ENCODE data around the gene CNKSR1.

DNA sequence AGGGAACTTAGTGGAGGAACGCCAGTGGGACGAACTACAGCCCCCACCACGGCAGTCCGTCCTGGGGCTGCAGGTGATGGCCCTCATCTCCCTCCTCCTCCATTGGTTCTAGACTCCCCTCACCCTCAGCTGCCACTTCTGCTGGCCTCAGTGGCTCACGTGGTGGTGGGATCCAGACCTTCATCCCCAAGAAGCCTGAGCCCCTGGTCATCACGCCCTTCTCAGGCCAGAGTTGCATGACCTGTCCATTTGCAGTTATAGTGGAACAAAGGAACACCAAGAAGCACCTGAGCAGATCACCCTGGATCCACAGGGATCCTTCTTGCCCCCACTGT is 31.4 kb upstream of the CNKSR1 start:
- TF ChIP-seq POLR2A (IDR thresholded peaks at IDR 0.05) (no peak), POLR2AphosphoS5 (IDR thresholded peaks at IDR 0.05) (no peak)
- TF ChIP-seq, protein P1, sequence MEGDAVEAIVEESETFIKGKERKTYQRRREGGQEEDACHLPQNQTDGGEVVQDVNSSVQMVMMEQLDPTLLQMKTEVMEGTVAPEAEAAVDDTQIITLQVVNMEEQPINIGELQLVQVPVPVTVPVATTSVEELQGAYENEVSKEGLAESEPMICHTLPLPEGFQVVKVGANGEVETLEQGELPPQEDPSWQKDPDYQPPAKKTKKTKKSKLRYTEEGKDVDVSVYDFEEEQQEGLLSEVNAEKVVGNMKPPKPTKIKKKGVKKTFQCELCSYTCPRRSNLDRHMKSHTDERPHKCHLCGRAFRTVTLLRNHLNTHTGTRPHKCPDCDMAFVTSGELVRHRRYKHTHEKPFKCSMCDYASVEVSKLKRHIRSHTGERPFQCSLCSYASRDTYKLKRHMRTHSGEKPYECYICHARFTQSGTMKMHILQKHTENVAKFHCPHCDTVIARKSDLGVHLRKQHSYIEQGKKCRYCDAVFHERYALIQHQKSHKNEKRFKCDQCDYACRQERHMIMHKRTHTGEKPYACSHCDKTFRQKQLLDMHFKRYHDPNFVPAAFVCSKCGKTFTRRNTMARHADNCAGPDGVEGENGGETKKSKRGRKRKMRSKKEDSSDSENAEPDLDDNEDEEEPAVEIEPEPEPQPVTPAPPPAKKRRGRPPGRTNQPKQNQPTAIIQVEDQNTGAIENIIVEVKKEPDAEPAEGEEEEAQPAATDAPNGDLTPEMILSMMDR (IDR thresholded peaks at IDR 0.05 in 8 of 11, conservative IDR thresholded peaks at IDR 0.05 in 3 of 11) = no peak
